Sciatic nerve (tissue), 2 donors: ENCODE results near the gene UPK3BL1. TPM values are rescaled to one million over a fixed set of nuclear protein-coding genes. Genes with fewer than 3 reads are reported as not detected.
"Not testable (repeated sequence)": the region's sequence is repeated elsewhere in the genome, so short reads cannot be mapped to it uniquely, and the experiment has no call there.

ENCODE experiments used
- ATAC-seq: fragments of 200-7000 bp; cut with Tn5 transposase; one replicate; pipeline ENCODE4 v1.9.1; 2020; ENCODE audit warnings: mild to moderate bottlenecking, moderate library complexity
- DNase-seq: peaks from one replicate; pipeline ENCODE4 v3.0.0-alpha.2; 2020; ENCODE audit warnings: low spot score
- intact Hi-C: fragments of 100-400 bp; cut with DNase I; formaldehyde crosslinking; loops from one replicate; pipeline ENCODE4 v1.14.2; 2022
- total RNA-seq: library from RNA; stranded (reverse); fragmentation: NEBNext Ultra II Directional; extraction: Animal tissue kit (Norgen Biotek cat#: 25700); gene quantifications from one replicate; pipeline ENCODE4 v1.2.1, GENCODE V29; 2021
- donor health status: DM: no; HTN: no; CAD: no.
- donor health status: DM: no; HTN: no; CAD: no.

The UPK3BL1 gene
- total RNA-seq, 1 donor from 2014 or later: 23.0 TPM

GRCh38 chr7:102596036-102596435, 46.6 kb downstream of the UPK3BL1 start:
- DNase-seq, intact Hi-C loops, ATAC-seq: not testable (repeated sequence)

- intact Hi-C loops, DNase-seq: not testable (repeated sequence)
- peak; percentile 25 for ATAC-seq
These were observed 48.8 kb downstream of the UPK3BL1 start for GRCh38 chr7:102593637-102594334.

GRCh38 chr7:102592477-102593019, 50.0 kb downstream of the UPK3BL1 start:
- peak; percentile 68 for DNase-seq
- intact Hi-C loops: not testable (repeated sequence)

GRCh38 chr7:102589857-102590256, 52.7 kb downstream of the UPK3BL1 start:
- intact Hi-C loops, DNase-seq: not testable (repeated sequence)
- ATAC-seq: peak; percentile 37

More at GRCh38 chr7:102592477-102593019, 50.0 kb downstream of the UPK3BL1 start:
- peak; percentile 88 for ATAC-seq

Other genes starting within 250 kb of the UPK3BL1 start
- 29.8 TPM for gene PRKRIP1, start 246.4 kb downstream of the UPK3BL1 start, total RNA-seq
- gene ORAI2, start 209.2 kb downstream of the UPK3BL1 start, total RNA-seq: 18.0 TPM
- gene ALKBH4, start 177.9 kb downstream of the UPK3BL1 start, total RNA-seq: 8.6 TPM
- gene LRWD1, start 177.8 kb downstream of the UPK3BL1 start, total RNA-seq: 11.1 TPM
- 31.6 TPM for gene POLR2J, start 163.9 kb downstream of the UPK3BL1 start, total RNA-seq
- 59.3 TPM for gene RASA4B, start 125.0 kb downstream of the UPK3BL1 start, total RNA-seq
- 31.6 TPM for gene UPK3BL2, start 99.1 kb downstream of the UPK3BL1 start, total RNA-seq
- 0.31 TPM for gene SPDYE2, start 91.6 kb downstream of the UPK3BL1 start, total RNA-seq
- 64.2 TPM for gene POLR2J3, start 70.2 kb downstream of the UPK3BL1 start, total RNA-seq
- 233 TPM for gene RASA4, start 26.0 kb downstream of the UPK3BL1 start, total RNA-seq
- not detected for gene SPDYE2B, start 7.5 kb upstream of the UPK3BL1 start, total RNA-seq
- gene POLR2J2, start 28.9 kb upstream of the UPK3BL1 start, total RNA-seq: 20.6 TPM
- gene FAM185A, start 106.2 kb upstream of the UPK3BL1 start, total RNA-seq: 13.1 TPM